SH-SY5Y (cell line): ENCODE results near the gene SPATA21.

Source experiments
- GATA2 ChIP-seq: IDR thresholded peaks from 2 replicates; pipeline ENCODE4 v1.6.1; 2011; ENCODE audit warnings: mild to moderate bottlenecking, low read depth, low read length
- GATA3 ChIP-seq: IDR thresholded peaks from 2 replicates; pipeline ENCODE4 v1.6.1; 2011; ENCODE audit warnings: low read depth, mild to moderate bottlenecking, low read length, moderate library complexity

- TF ChIP-seq GATA2, result no peak
- TF ChIP-seq GATA3, result no peak
Observed at GRCh38 chr1:16374266-16374665, 63.0 kb downstream of the SPATA21 start.
